ENCODE results near the gene DDX46. TPM values are rescaled to one million over a fixed set of nuclear protein-coding genes. Genes with fewer than 3 reads are reported as not detected.

Gene DDX46
- polyA plus RNA-seq, 2 of the 4 experiments (the other 2 are of a cell fraction): 104 TPM

- CTCF ChIA-PET: interaction anchor here (0.5 to 1.4 kb wide), 16 partner anchors 8 to 264 kb away, joined by 3 to 9 read pairs (median 4); partner anchors contain the start of genes CAMLG, DDX46 and PCBD2
- TF ChIP-seq CTCF (IDR thresholded peaks at IDR 0.05): peak; percentile 69
- TF ChIP-seq TFCP2L1 (CRISPR knock-in tag; IDR thresholded peaks at IDR 0.05): no peak
- TF ChIP-seq MAZ (IDR thresholded peaks at IDR 0.05; ENCODE audit: borderline replicate concordance, low read depth, low read length): no peak
- TF ChIP-seq CEBPB (IDR thresholded peaks at IDR 0.05): peak; percentile 55 to 75
- no peak for TF ChIP-seq MAX (IDR thresholded peaks at IDR 0.05)
- no peak for TF ChIP-seq CHD2 (IDR thresholded peaks at IDR 0.05; ENCODE audit: low read length, partially characterized antibody)
- TF ChIP-seq SMC3 (IDR thresholded peaks at IDR 0.05): peak; percentile 44
- TF ChIP-seq HES2 (IDR thresholded peaks at IDR 0.05): no peak
- no peak for TF ChIP-seq FOSB (CRISPR knock-in tag; IDR thresholded peaks at IDR 0.05)
- TF ChIP-seq REST (IDR thresholded peaks at IDR 0.05): no peak
- no peak for TF ChIP-seq BHLHE40 (IDR thresholded peaks at IDR 0.05; ENCODE audit: low read depth, low read length)
- no peak for TF ChIP-seq MAFK (IDR thresholded peaks at IDR 0.05; ENCODE audit: partially characterized antibody)
- TF ChIP-seq FOXS1 (CRISPR knock-in tag; IDR thresholded peaks at IDR 0.05): no peak
- no peak for TF ChIP-seq CBX2 (IDR thresholded peaks at IDR 0.05; ENCODE audit: borderline replicate concordance, low read depth)
- no peak for TF ChIP-seq ZFP36 (IDR thresholded peaks at IDR 0.05; ENCODE audit: borderline replicate concordance, partially characterized antibody)
- no peak for TF ChIP-seq ZNF302 (CRISPR knock-in tag; IDR thresholded peaks at IDR 0.05)
- TF ChIP-seq RAD21 (conservative IDR thresholded peaks at IDR 0.05 in 1 of 2, IDR thresholded peaks at IDR 0.05 in 1 of 2): peak; percentile 67 to 69
- TF ChIP-seq HOXA7 (CRISPR knock-in tag; IDR thresholded peaks at IDR 0.05): no peak
- TF ChIP-seq FOSL2 (IDR thresholded peaks at IDR 0.05): no peak
- TF ChIP-seq FOSL2 (CRISPR knock-in tag; IDR thresholded peaks at IDR 0.05): no peak
- TF ChIP-seq ZSCAN20 (CRISPR knock-in tag; IDR thresholded peaks at IDR 0.05): no peak
- no peak for TF ChIP-seq USF2 (IDR thresholded peaks at IDR 0.05)
- TF ChIP-seq NFE2L2 (conservative IDR thresholded peaks at IDR 0.05; ENCODE audit: low read length): no peak
- TF ChIP-seq ZC3H11A (IDR thresholded peaks at IDR 0.05): no peak
- TF ChIP-seq JUNB (IDR thresholded peaks at IDR 0.05): no peak
- no peak; a peak in 1 of 5 replicates for TF ChIP-seq JUN (IDR thresholded peaks at IDR 0.05)
- no peak for TF ChIP-seq ATOH8 (CRISPR knock-in tag; IDR thresholded peaks at IDR 0.05; ENCODE audit: low read depth)
- no peak for TF ChIP-seq HDAC2 (IDR thresholded peaks at IDR 0.05)
- no peak for TF ChIP-seq SREBF2 (IDR thresholded peaks at IDR 0.05)
- no peak for TF ChIP-seq MYC (IDR thresholded peaks at IDR 0.05; ENCODE audit: borderline replicate concordance, low read length)
- no peak for TF ChIP-seq E2F6 (IDR thresholded peaks at IDR 0.05; ENCODE audit: borderline replicate concordance, low read depth)
- TF ChIP-seq PBX3 (IDR thresholded peaks at IDR 0.05): no peak
- no peak for TF ChIP-seq HOXB5 (CRISPR knock-in tag; IDR thresholded peaks at IDR 0.05)
Observed at GRCh38 chr5:134851307-134851923, 92.8 kb downstream of the DDX46 start.

More at GRCh38 chr5:134851307-134851923, 92.8 kb downstream of the DDX46 start:
- H3K27ac ChIP-seq: peak overlapping the region; percentile 8 to 68; a peak in 3 of 6 replicates
- H3K4me1 ChIP-seq: peaks cover 41% of the 10 kb centered on the region
- no peak overlapping the region for H3K4me3 ChIP-seq
- ATAC-seq: peak; percentile 63 to 73; a peak in 3 of 6 replicates
- no peaks in the 10 kb centered on the region for H3K9me3 ChIP-seq
- FAIRE-seq: no peak
- WGBS (ENCODE audit: missing lambda C conversion rate): 5% methylated on average over 1 of the region's 1 CpG
- POLR2A ChIA-PET: interaction anchor here (0.6 kb wide), 1 partner anchor 49 kb away, joined by 4 read pairs; no protein-coding TSS in a partner anchor
- peak overlapping the region; percentile 73 for H3K4me2 ChIP-seq
- DNase-seq (ENCODE audit: low read depth in 1 of 2, low spot score in 1 of 2): peak in 1 of 2 experiments; percentile 57
